ENCODE results near the gene SSH2.

Gene SSH2

DNA sequence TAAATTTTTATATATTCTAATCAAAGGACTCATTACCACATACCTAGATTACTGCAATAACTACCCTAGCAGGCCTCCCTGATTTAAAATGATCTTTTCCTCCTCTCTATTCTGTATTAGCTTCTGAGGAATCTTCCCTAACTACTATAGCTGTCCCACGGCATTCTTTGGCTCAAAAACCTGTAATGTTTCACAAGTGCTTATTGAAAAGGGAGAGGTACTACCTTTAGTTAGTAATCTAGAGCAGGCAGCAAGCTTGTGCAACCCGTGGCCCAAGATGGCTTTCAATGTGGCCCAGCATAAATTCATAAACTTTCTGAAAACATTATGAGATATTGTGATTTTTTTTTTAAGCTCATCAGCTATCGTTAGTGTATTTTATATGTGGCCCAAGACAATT lies 236.3 kb downstream of the SSH2 start (continued):
- no peak for TF ChIP-seq ZNF266 (tag by site-specific recombination; IDR thresholded peaks at IDR 0.05; ENCODE audit: low read depth)

DNA sequence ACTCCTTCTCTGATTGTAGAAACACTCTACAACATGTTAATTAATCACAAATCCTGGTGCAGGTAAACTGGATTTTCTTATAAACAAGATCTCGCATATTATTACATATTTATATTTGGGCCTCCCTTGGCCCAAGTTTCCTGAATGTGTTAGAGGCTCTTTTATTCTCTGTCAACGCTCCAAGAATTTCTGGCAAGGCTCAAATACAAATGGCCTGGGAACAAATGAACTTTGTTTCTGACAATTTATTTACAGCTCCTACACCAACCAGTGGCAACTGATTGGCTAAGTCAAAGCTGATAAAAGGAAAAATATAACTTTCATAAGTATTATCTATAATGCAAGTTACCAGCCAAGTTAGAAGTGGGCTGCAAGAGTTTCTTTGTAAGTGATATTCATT lies 242.4 kb downstream of the SSH2 start:
- no peak for TF ChIP-seq ZNF626 (tag by site-specific recombination; IDR thresholded peaks at IDR 0.05)
- TF ChIP-seq, protein P1, sequence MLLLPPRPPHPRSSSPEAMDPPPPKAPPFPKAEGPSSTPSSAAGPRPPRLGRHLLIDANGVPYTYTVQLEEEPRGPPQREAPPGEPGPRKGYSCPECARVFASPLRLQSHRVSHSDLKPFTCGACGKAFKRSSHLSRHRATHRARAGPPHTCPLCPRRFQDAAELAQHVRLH (tag by site-specific recombination; IDR thresholded peaks at IDR 0.05): no peak
- TF ChIP-seq ZNF19 (tag by site-specific recombination; IDR thresholded peaks at IDR 0.05; ENCODE audit: low read depth): no peak
- no peak for TF ChIP-seq ZNF629 (tag by site-specific recombination; IDR thresholded peaks at IDR 0.05)
- no peak for TF ChIP-seq KLF16 (tag by site-specific recombination; IDR thresholded peaks at IDR 0.05)
- TF ChIP-seq ZNF660 (tag by site-specific recombination; IDR thresholded peaks at IDR 0.05): no peak
- no peak for TF ChIP-seq ZNF394 (tag by site-specific recombination; IDR thresholded peaks at IDR 0.05; ENCODE audit: borderline replicate concordance)
- TF ChIP-seq, protein P2, sequence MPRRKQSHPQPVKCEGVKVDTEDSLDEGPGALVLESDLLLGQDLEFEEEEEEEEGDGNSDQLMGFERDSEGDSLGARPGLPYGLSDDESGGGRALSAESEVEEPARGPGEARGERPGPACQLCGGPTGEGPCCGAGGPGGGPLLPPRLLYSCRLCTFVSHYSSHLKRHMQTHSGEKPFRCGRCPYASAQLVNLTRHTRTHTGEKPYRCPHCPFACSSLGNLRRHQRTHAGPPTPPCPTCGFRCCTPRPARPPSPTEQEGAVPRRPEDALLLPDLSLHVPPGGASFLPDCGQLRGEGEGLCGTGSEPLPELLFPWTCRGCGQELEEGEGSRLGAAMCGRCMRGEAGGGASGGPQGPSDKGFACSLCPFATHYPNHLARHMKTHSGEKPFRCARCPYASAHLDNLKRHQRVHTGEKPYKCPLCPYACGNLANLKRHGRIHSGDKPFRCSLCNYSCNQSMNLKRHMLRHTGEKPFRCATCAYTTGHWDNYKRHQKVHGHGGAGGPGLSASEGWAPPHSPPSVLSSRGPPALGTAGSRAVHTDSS (tag by site-specific recombination; IDR thresholded peaks at IDR 0.05): no peak
- TF ChIP-seq FEZF1 (tag by site-specific recombination; IDR thresholded peaks at IDR 0.05): no peak
- TF ChIP-seq ZEB2 (tag by site-specific recombination; IDR thresholded peaks at IDR 0.05): no peak
- TF ChIP-seq TCF7L2 (IDR thresholded peaks at IDR 0.05; ENCODE audit: borderline replicate concordance, low read depth, low read length): no peak
- TF ChIP-seq ZSCAN16 (tag by site-specific recombination; IDR thresholded peaks at IDR 0.05): no peak
- no peak for TF ChIP-seq ZNF514 (tag by site-specific recombination; IDR thresholded peaks at IDR 0.05)
- TF ChIP-seq ZNF596 (tag by site-specific recombination; IDR thresholded peaks at IDR 0.05): no peak
- TF ChIP-seq KLF8 (tag by site-specific recombination; IDR thresholded peaks at IDR 0.05): no peak
- TF ChIP-seq, protein P3, sequence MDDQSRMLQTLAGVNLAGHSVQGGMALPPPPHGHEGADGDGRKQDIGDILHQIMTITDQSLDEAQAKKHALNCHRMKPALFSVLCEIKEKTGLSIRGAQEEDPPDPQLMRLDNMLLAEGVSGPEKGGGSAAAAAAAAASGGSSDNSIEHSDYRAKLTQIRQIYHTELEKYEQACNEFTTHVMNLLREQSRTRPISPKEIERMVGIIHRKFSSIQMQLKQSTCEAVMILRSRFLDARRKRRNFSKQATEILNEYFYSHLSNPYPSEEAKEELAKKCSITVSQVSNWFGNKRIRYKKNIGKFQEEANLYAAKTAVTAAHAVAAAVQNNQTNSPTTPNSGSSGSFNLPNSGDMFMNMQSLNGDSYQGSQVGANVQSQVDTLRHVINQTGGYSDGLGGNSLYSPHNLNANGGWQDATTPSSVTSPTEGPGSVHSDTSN (CRISPR knock-in tag; IDR thresholded peaks at IDR 0.05): no peak
- TF ChIP-seq ZNF146 (tag by site-specific recombination; IDR thresholded peaks at IDR 0.05): no peak
- TF ChIP-seq ZFHX2 (tag by site-specific recombination; conservative IDR thresholded peaks at IDR 0.05): no peak
- no peak for TF ChIP-seq YY1 (tag by site-specific recombination; IDR thresholded peaks at IDR 0.05)
- CTCF ChIA-PET: no interaction called here
- POLR2A ChIA-PET: no interaction called here

DNA sequence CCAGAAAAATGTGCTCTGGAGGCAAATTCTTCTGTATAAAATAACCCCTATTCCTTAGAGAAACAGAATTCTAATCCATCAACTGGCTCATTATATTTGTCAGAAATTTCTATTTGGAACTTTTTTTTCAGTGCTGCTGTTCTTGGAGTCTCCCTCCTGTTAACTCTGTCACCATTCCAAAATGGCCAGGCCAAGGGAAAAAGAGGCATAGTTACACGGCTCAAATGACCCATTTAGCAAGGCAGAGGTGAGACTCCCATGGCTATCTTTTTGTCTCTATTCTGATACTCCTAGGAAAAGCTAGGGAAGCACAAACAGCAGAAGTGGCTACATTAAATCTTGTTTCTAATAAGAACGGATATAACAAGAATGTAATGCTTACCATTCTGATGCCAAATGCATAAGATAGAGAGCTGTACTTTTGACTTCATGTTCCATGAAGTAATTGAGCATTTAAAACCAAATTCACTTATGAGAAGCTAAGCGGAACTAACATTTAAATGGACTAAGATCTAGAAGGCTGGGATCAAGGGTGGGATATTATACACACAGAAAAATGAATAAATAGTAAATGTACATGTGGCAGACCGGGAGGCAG lies 242.9 kb downstream of the SSH2 start:
- CTCF ChIA-PET: no interaction called here
- peaks cover 0 to 5% of the 10 kb centered on the region in 2 experiments; a peak in 1 of 3 replicates for H3K36me3 ChIP-seq (ENCODE audit: control insufficient read depth in 2 of 2, insufficient read depth in 1 of 2, low read length in 2 of 2)
- H3K27ac ChIP-seq (ENCODE audit: extremely low read depth, low read depth, low read length): no peak overlapping the region
- H3K4me1 ChIP-seq (ENCODE audit: control insufficient read depth, insufficient read depth, low read length): no peaks in the 10 kb centered on the region
- H3K4me3 ChIP-seq (ENCODE audit: low read depth, low read length): no peak overlapping the region
- no peaks in the 10 kb centered on the region for H3K9me3 ChIP-seq (ENCODE audit: control insufficient read depth, insufficient read depth, low read depth, low read length)
- POLR2A ChIA-PET: no interaction called here
- TF ChIP-seq ZIC2 (tag by site-specific recombination; IDR thresholded peaks at IDR 0.05) (no peak), HOXD13 (CRISPR knock-in tag; IDR thresholded peaks at IDR 0.05; ENCODE audit: borderline replicate concordance) (no peak), RBAK (tag by site-specific recombination; IDR thresholded peaks at IDR 0.05) (no peak), ZNF677 (tag by site-specific recombination; IDR thresholded peaks at IDR 0.05) (no peak), OVOL3 (tag by site-specific recombination; IDR thresholded peaks at IDR 0.05) (no peak)
- TF ChIP-seq, protein P4, sequence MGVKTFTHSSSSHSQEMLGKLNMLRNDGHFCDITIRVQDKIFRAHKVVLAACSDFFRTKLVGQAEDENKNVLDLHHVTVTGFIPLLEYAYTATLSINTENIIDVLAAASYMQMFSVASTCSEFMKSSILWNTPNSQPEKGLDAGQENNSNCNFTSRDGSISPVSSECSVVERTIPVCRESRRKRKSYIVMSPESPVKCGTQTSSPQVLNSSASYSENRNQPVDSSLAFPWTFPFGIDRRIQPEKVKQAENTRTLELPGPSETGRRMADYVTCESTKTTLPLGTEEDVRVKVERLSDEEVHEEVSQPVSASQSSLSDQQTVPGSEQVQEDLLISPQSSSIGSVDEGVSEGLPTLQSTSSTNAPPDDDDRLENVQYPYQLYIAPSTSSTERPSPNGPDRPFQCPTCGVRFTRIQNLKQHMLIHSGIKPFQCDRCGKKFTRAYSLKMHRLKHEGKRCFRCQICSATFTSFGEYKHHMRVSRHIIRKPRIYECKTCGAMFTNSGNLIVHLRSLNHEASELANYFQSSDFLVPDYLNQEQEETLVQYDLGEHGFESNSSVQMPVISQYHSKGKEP (tag by site-specific recombination; IDR thresholded peaks at IDR 0.05): no peak
- TF ChIP-seq, protein P5, sequence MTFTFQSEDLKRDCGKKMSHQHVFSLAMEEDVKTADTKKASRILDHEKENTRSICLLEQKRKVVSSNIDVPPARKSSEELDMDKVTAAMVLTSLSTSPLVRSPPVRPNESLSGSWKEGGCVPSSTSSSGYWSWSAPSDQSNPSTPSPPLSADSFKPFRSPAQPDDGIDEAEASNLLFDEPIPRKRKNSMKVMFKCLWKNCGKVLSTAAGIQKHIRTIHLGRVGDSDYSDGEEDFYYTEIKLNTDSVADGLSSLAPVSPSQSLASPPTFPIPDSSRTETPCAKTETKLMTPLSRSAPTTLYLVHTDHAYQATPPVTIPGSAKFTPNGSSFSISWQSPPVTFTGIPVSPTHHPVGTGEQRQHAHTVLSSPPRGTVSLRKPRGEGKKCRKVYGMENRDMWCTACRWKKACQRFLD (tag by site-specific recombination; IDR thresholded peaks at IDR 0.05): no peak

More for the DNA sequence above, 242.4 kb downstream of the SSH2 start:
- no peaks in the 10 kb centered on the region for H3K9me3 ChIP-seq (ENCODE audit: control insufficient read depth, insufficient read depth, low read depth, low read length)
- no peak overlapping the region for H3K4me3 ChIP-seq (ENCODE audit: low read depth, low read length)
- H3K4me1 ChIP-seq (ENCODE audit: control insufficient read depth, insufficient read depth, low read length): no peaks in the 10 kb centered on the region
- no peak overlapping the region for H3K27ac ChIP-seq (ENCODE audit: extremely low read depth, low read depth, low read length)
- H3K36me3 ChIP-seq (ENCODE audit: control insufficient read depth in 2 of 2, insufficient read depth in 1 of 2, low read length in 2 of 2): peaks cover 0 to 5% of the 10 kb centered on the region in 2 experiments; a peak in 1 of 3 replicates

Data from HEK293 (cell line).